ENCODE measurements around the gene AREG.

GRCh38 chr4:74464291-74464690 lies 19.4 kb downstream of the AREG start:
- no peak for TF ChIP-seq EZH2 (IDR thresholded peaks at IDR 0.05; ENCODE audit: borderline replicate concordance, low read length)
- TF ChIP-seq, protein P1, sequence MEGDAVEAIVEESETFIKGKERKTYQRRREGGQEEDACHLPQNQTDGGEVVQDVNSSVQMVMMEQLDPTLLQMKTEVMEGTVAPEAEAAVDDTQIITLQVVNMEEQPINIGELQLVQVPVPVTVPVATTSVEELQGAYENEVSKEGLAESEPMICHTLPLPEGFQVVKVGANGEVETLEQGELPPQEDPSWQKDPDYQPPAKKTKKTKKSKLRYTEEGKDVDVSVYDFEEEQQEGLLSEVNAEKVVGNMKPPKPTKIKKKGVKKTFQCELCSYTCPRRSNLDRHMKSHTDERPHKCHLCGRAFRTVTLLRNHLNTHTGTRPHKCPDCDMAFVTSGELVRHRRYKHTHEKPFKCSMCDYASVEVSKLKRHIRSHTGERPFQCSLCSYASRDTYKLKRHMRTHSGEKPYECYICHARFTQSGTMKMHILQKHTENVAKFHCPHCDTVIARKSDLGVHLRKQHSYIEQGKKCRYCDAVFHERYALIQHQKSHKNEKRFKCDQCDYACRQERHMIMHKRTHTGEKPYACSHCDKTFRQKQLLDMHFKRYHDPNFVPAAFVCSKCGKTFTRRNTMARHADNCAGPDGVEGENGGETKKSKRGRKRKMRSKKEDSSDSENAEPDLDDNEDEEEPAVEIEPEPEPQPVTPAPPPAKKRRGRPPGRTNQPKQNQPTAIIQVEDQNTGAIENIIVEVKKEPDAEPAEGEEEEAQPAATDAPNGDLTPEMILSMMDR (conservative IDR thresholded peaks at IDR 0.05 in 1 of 2, IDR thresholded peaks at IDR 0.05 in 1 of 2; ENCODE audit: extremely low read depth in 1 of 2, insufficient read depth in 1 of 2, low read depth in 1 of 2, low read length in 2 of 2) = no peak

Measured in mammary epithelial cell (primary cell).